Embryonic facial prominence (tissue), 1 donor: ENCODE measurements around the gene ETV3.
"Not testable (repeated sequence)": the region's sequence is repeated elsewhere in the genome, so short reads cannot be mapped to it uniquely, and the experiment has no call there.

Experiments
- DNase-seq: peaks from one replicate; pipeline ENCODE4 v3.0.0-alpha.2; 2016; ENCODE audit errors: extremely low spot score

Gene ETV3

DNA sequence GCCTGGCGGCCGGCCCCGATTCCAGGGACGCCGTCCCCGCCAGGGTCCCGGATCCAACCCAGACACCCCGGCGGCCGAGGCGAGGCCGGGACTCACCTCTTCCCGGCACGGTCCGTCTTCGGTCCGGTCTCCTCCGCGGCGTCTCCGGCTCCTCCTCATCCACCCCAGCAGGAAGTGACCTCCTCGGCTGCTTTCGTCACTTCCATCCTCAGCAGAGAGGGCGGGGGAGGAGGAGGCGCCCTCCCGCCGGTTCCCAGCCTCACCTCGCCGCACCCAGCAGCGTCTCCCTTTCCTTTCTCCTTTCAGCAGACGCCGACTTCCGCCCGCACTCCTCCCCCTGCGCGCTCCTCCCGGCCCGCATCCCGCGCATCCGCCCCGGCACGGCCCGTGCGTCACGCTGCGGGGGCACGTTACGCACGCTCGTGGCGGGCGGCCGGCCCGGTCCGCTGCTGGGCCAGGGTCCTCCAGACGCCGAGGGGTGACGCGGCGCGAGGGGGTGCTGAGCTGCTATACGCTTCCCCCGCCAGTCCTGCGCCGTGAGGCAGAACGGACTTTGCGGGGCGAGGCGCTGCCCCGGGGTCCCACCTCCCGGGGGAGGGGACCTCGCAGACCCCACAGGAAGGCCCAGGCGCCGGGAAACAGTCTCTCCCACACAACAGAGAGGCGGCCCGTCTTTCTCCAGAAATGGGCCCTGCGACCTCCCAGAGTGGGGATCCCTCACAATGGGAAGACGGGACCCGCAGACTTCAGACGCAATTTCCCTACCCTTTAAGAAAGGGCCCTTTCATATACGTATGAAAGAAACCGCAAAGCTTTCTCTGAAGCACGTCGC lies at the start of gene ETV3:
TSS of gene ETV3 (minus strand) at position 176 of the 832 bp plus-strand sequence. CDS start 2,043 bp downstream, outside the sequence.
- peak; percentile 91 for DNase-seq

DNA sequence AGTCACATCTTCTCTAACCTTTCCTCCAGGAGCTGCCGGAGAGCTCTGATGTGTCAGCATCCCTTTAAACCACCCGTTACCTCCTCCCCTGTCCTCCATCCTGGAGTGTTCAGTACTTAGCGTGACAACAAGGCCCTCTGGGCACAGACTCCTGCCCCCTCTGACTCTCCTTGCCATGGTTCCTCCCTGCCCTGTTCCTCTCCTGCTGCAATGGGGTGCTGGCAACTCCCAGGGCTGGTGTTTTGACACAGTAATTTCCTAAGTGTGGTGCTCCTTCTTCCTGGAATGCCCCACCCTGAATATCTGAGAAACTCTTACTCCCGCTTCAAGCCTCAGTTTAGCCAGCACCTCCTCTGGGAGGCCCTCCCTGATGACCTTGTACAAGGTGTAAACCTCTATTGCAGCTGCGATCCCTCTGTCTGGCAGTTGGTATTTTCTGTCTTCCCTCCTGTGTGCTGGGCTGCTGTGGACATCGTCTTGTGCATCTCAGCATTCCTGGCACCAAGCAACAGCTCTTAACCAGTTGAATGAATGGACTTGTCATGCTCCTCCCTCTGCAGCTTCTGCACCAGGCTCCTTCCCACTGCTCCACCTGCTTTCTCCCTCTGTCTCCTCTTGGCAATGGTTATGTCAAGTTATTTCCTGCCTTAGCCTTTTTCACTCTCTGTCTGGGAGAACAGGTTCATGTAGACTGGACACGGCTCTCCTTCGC lies 48.2 kb upstream of the ETV3 start:
- DNase-seq: no peak

DNA sequence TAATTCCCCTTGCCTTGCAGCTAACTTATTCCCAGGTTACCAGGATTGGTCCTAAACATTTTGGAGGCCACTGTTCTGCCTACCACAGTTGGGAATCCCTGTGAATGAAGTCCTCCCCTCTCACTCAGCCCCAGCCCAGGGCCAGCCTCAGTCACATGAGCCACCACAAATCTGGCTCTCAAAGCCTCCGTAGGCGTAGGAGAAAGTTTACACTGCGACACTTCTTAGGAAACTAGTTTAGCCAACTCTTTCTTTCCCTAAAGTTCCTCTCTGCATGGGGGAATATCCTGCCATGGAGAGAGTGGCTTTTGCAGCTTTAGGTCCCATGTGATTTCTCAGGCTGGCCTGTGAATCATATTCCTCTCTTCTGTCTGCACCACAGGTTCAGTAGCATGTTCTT lies 45.7 kb upstream of the ETV3 start:
- DNase-seq: no peak

DNA sequence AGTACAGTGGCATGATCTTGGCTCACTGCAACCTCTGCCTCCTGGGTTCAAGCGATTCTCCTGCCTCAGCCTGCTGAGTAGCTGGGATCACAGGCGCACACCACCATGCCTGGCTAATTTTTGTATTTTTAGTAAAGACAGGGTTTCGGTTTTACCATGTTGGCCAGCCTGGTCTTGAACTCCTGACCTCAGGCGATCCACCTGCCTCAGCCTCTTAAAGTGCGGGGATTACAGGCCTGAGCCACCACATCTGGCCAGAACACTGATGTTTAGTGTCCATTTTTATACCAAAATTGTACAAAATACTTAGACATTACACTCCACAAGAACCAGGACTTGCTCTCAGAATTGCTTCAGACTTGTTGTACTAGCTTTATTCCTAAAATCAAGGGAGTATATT lies 44.2 kb upstream of the ETV3 start:
- DNase-seq: not testable (repeated sequence)

DNA sequence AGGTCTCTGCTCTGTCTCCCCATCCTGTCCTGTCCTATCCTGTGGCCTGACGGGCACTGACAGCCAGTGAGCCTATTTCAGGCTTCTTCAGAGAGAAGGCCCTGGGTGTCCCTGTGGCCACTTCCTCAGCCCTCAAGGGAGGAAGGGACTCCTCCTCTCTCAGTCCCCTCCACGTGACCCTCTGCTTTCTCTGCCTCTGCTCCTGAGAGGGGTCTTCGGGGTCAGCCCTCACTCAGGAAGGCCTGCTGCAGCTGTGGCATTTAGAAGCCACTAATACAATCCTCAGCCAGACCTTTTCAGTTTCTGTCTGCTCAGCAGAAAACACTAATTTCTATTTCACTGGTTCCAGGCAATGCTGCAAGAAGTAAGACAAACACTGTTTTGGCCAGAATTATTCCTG lies 43.6 kb upstream of the ETV3 start:
- no peak for DNase-seq

DNA sequence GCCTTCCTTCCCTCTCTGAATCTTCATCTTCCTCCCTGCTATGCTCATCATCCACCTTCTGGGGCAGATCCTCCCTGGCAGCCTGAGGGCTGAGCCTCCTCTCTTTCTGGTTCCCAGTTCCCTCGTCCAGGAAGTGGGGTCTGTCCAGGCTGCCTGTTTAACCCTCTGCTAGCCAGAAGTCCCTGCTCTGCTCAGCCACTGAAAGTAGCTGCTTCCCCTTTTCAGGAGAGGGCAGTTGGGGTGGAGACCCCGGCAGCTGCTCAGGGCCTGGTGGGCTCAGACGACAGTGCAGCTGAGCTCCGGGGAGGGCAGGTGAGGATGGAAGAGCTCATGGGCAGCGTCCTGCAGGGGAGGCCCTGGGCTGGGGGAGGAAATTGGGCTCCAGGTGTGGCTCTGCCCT lies 43.1 kb upstream of the ETV3 start:
- no peak for DNase-seq

DNA sequence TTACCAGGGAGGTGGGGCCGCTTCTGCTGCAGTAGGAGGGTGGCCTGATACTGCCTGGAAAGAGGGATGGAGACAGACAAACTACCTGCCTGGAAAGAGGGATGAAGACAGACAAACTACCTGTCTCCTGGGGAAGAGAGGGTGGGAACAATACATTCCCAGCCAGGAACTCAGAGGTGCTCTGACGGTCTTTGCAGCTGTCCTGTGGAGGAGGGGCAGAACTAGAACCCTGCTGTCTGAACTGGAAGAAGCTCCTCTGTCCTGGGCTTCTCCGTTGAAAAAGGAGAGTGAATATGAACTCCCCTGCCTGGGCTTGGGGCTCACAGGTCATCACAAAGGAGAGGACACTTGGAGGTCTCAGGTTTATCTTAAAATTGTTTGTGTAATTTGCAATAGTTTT lies 40.3 kb upstream of the ETV3 start:
- DNase-seq: no peak

DNA sequence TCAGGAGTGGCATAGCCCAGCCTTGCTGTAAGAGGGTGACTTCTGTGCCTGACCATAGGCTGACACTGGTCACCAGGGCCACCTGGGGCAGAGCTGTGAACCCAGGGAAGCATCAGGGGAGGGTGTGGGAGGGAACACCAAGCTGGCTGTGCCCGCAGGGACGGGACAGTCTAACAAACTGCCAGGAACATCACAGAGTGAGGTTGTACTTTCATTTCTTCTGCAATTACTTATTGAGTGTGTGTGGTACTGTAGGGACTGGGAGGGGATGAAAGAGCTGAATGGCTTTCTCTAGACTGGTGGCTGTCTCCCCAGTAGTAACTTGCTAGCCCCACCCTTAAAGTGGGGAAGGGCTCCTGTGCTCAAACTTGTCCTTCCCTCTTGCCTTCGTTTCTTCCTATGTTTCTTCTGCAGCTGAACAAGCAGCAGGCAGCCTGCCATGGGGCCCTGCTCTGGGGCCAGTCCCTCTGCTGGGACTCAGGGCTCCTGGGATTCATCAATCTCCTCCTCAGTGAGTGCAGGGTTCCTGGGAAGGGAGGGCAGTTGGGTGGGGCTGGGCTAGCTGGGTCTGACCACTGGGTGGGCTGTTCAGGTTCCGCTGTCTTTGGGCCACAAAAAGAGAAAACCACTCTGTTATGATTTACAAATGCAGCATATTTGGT lies 39.7 kb upstream of the ETV3 start:
- DNase-seq: no peak

DNA sequence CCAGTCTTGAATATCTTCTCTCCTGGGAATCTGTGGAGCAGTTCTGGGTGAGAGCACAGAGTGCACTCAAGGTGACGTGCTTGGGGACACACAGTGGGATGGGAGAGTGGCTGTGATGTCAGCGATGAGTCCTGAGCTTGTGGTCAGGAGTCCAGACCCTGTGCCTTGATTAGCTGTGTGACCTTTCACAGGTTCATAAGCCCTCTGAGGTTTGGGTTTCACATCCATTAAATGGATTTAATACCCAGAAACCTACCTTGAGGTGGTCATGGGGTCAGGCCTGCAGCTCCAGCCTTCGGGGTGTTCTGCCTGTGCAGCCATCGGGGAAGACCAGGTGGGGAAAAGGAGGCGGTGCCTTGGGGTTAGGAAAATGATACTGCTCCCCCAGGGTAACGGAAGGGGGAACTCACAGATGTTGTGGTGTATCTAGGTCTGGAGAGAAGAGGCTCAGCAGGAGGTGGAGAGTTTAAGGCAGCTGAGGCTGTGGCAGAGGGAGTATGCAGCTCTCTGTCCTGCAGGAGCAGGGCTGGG lies 38.5 kb upstream of the ETV3 start:
- DNase-seq: no peak

DNA sequence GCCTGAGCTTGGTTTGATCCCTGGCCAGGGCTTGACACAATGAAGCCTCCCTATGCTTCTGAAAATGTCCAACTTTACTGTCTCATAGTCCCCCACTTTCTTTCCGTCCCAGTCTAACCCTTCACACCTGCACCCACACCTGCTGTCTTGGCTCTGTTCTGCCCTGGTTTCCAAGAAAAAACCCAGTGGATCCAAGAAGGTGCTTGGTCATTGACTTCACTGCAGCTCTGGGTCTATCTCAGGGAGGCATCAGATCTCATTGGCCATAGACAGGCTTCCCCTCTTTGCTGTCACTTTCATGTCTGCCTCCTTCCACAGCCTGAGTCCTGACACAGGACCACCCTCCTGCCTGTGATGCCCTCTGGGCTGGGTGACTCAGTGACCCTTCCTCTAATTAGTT lies 37.8 kb upstream of the ETV3 start:
- DNase-seq: no peak

DNA sequence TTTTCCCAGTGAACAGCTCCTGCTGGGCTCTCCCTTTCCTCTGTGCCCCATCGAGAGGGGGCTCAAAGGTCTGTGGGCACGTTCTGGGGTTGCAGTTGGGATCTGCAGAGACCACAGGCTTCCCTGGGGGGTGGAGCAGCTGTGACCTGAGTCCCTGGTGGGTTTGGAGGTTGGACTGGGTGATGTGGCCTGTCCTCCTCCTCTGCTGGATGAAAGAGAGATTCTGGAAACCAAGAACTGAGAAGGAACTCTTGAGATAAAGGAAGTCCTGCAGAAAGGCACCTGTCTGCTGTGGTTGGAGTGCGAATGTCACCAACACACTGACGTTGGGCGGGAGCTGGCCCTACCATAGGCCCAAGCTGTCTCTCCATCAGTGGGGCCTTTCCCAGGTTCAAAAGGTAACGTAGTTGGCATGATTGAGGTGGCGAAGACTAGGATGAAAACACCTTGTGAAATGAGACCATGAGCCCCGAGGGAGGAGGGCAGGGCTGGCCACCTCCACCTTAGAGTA lies 35.8 kb upstream of the ETV3 start:
- DNase-seq: no peak

DNA sequence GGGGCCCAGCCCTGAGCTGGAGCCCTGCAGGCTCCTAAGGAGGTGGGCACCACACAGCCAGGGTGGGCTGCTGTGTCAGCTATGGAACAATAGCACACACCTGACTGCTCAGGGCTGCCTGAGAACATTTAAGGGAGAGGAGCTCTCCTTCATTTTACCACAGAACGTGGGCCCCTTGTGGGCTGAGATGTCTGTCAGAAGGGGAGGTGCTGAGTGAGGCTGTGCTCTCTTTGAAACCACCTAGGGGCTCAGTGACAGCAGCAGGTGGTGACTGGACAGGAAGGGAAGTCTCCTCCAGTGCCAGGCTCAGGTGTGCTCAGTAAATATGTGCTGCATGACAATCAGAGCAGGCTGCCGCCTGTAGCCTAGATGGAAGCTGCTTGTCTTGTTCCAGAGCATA lies 35.0 kb upstream of the ETV3 start:
- not testable (repeated sequence) for DNase-seq

DNA sequence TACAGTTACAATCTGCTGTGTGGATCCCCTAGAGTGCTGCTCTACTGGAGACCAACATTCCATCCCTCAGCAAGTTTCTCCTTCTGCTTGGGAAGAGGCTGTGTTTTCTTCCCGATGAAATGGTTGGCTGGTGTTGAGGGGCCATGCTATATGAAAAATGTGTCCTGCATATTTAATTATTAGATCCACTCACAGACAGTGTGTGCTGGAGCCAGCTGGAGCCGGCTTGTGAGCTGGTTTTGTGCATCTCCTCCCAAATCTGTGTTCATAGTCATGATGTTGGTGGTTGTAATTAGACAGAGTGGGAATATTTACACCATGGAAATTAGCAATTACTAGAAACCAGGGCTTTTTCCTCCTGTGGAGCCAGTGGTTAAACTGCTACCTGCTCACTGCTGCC lies 34.4 kb upstream of the ETV3 start:
- DNase-seq: not testable (repeated sequence)

DNA sequence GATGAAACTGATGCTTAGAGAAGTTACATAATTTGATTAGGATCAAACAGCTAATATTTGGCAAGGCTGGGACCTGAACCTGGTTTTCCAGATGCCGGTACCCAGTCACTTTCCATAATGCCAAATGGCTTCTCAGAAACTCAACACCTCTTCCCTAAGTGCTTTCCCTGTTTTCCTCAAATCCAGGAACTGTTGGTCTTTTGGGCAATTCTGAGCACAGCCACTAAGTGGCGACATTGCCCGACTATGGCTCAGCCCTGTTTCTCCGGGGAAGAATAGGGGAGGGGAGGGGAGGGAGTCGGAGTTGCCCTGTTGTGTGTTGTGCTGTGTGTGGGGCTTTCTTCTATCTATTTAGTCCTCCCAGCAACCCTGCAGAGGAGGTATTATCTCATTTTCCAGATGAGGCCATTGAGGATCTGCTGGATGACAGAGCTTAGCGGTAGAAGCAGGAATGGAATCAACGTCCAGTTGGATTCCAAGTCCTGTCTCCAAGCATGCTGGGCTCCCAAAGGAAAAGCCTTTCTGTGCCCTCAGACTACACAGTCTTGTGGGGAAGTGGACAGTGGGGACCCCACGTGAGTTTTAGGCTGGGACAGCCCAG lies 33.8 kb upstream of the ETV3 start:
- DNase-seq: not testable (repeated sequence)

DNA sequence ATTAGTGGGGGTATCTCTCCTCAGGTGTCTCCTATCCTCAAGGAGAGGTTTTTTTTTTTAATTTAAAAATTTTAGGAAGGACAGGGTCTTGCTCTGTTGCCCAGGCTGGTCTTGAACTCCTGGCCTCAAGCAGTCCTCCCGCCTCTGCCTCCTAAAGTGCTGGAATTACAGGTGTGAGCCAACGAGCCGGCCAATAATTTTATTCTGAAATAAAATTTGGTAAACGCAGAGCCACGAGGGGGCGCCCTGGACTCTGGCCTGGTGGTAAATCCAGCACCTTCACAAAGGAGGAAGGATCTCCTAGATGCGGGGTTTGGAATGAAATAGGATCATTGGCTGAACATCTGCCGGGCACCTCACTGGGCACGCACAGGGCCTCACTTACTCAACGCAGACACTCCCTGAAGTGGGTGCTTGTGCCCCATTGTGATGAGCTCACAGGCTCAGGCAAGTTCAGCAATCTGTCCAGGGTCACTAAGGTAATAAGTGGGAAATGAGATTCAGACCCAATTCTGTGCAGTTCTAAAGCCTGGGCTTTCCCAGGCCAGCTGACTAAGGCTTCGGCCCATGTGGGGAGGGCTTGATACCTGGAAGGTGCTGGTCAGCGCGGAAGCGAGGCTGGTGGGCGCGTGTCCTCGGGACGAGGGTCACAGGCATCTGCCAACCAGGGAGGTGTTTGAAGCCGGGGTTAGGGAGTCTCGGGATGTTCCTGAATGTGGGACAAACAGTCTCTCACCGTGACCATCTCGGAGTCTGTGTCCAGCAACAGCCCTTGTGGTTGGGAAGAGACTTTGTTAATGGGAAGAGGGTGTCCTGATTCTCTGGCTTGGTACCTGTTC lies 32.7 kb upstream of the ETV3 start:
- no peak for DNase-seq

DNA sequence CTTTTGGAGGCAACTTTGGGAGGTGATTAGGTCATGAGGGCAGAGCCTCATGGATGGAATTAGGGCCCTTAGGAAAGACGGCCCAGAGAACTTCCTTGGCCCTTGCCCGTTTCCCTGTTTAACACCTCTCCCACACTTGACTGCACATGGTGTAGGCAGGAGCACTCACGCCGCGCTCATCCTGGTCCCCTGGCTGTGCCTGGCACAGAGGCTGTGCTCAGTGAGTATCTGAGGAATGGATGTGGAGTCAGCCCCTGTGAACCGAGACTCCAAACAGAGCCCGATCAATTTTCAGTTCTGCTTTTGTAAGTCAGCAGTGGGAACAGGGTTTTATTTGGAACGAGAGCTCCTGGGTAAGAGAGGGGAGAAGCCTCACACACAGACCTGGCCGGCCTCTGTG lies 29.8 kb upstream of the ETV3 start:
- no peak for DNase-seq

DNA sequence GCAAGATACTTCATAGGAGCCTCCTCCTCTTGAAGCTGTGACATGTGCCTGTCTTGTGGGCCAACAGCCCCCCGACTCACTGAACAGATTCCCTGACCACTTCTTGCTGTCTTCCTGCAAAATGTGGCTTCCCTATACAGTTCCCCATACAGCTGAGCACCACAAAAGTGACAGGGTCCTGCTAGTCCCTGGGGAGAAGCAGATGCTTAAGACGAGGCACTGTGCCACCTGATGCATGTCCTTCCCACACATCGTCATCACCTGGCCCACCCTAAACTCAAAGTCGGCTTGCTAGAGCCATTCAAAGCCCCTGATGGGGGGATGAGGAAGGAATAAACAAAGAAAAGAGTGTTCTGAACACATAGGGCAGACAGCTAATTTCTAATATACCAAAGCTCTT lies 29.2 kb upstream of the ETV3 start:
- DNase-seq: no peak

DNA sequence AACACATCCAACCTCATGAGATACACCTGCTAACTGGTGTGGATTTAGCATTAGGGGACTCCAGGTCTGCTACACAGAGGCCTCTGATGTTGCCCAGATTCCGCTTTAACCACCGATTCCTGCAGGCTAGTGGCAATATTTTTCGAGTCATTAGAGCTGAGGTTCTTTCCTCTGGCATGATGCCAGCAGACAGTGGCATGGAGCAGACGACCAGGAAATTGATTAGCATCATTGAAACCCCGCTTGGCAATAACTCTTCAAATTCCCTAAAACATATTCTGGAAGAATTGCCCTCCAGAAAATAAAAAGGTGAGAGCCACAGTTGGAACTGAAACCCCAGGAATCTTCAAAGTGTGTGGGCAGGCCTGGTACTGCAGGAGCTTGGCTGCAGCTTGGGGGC lies 28.4 kb upstream of the ETV3 start:
- no peak for DNase-seq

DNA sequence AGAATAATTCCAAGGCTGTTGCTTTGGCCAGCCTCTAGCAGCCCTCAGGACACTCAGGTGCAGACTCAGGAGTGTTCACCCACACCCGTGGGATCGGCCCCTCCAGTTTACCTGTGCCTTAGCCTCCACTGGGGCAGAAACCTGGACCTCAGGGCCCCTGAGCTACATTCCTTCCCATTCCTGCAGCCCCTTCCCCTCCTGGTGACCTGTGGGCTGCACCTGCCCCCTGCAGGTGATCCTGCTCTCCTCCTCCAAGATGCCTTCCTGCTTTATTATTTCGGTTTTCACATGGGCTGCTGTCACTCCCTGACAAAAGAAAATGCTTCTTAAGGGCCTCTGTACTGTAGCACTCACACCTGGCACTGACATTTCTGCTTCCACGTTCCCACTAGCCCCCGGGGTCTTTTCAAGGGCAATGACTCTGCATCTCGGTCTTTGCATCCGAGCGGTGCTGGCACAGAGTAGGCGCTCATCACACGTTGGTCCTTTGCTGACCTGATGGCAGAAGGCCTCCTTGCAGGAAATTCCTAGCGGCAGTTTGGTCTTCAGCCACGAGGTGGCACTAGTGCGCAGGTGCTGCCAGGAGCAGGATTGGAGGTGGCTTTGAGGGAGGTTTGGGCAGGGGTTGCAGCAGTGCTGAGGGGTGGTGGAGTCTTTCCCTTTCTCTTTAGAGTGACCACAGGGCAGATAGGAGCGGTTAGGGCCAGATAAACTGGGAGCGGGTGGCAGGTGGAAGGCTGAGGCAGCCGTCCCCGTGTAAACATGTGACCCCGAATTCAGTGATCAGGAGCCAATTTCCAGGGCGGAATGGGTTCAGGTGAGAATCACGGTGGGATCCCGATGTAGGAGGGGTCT lies 25.3 kb upstream of the ETV3 start:
- no peak for DNase-seq

DNA sequence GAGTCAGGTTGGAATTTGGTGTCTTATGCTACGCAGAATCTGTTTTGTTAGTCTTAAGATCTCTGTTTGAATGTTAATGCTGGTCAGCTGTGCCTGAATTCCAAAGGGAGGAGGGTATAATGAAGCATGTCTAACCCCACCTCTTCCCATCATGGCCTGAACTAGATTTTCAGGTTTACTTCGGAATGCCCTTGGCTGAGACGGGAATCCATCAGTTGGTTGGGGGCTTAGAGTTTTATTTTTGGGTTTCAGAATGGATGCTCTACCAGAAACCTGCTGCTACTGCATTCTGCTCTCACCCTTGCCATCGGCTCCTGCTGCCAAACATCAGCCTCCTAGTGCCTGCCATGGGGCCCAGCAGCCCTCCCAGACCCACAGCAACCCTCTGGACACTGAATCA lies 24.1 kb upstream of the ETV3 start:
- no peak for DNase-seq
